Measurements from ENCODE around the gene SELENOI. TPM values are rescaled to one million over a fixed set of nuclear protein-coding genes. Genes with fewer than 3 reads are reported as not detected.
"Not testable (repeated sequence)": the region's sequence is repeated elsewhere in the genome, so short reads cannot be mapped to it uniquely, and the experiment has no call there.

SELENOI gene
- total and polyA plus RNA-seq, 3 experiments from 2014 or later, result 3.2 to 61.9 (median 58.4) TPM

DNA sequence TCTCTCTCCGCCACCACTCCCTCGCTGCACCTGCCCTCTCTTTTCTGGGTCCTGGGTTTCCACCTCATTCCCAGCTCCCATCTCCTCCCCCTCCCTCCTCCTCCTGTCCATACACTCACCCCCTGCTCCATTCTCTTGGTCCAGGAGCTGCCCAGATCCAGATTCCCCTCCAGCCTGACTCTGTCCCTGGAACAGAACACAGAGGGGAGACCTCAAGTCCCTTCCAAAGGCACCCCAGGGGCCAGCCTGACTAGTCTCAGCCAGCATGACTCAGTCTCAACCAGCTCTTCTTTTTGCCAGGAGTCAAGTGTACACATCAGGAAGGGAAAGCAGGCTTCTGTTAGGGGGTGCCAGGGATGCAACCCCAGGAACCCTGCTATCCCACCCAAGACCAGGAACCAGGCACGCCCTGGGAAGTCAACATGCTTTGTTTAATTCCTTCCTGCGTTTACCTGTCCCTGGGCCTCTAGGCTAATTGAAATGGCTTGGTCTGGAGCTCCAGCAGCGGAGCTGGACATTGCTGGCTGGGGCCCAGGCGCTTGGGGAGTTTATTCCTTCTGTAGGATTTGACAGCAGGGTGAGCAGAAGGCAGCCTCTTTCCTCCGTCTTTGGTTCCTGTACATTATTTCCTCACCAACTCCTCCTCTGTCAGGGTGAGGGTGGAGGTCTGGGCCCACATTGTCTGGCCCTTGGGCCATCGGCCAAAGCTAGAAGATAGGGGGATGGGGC lies 28.4 kb upstream of the SELENOI start:
- CTCF ChIA-PET, result no interaction called here
- POLR2A ChIA-PET, result no interaction called here
- no peak for DNase-seq

DNA sequence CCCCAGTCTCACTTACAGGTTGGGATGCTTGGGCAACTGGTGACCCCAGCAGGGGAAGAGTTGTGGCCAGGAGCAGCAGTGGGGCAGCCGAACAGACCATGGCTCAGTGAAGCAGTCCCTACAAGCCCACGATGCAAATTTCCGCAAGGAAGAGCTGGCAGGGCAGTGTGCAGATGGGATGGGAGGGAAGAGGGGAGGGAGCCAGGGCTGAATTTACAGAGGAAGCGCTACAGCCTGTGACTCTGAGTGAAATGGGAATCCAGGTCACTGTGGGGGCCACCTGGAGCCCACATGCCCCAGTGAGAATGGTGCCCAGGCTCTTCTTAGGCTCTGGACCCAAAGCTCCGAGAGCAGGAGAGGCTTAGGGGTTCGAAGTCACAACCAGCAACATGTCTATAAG lies 27.0 kb upstream of the SELENOI start:
- H3K4me3 ChIP-seq (ENCODE audit: low read length), result no peak overlapping the region
- no peaks in the 10 kb centered on the region for H3K27me3 ChIP-seq (ENCODE audit: insufficient read depth, low read length, poor library complexity, severe bottlenecking)
- no peak overlapping the region for H3K27ac ChIP-seq (ENCODE audit: low read depth, low read length)
- no peaks in the 10 kb centered on the region for H3K36me3 Mint-ChIP-seq
- H3K27ac Mint-ChIP-seq, result no peak overlapping the region
- no peak for DNase-seq
- no peaks in the 10 kb centered on the region for H3K27me3 Mint-ChIP-seq
- H3K4me1 ChIP-seq (ENCODE audit: insufficient read depth, low read length), result no peaks in the 10 kb centered on the region
- POLR2A ChIA-PET, result no interaction called here
- no peak overlapping the region for H3K4me3 Mint-ChIP-seq
- no peaks in the 10 kb centered on the region for H3K9me3 ChIP-seq (ENCODE audit: low read length)
- CTCF ChIA-PET, result no interaction called here
- H3K4me1 Mint-ChIP-seq, result peaks cover 0 to 2% (median 0%) of the 10 kb centered on the region in 3 donors
- H3K9me3 Mint-ChIP-seq, result no peaks in the 10 kb centered on the region
- no peaks in the 10 kb centered on the region for H3K36me3 ChIP-seq (ENCODE audit: insufficient read depth, low read length)

More for the DNA sequence above, 28.4 kb upstream of the SELENOI start:
- Mint-ChIP-seq H3K4me1 (peaks cover 0 to 2% (median 0%) of the 10 kb centered on the region in 3 donors), H3K4me3 (no peak overlapping the region), H3K9me3 (no peaks in the 10 kb centered on the region), H3K27me3 (no peaks in the 10 kb centered on the region), H3K27ac (no peak overlapping the region), H3K36me3 (no peaks in the 10 kb centered on the region)
- Histone ChIP-seq H3K4me3 (ENCODE audit: low read length) (no peak overlapping the region), H3K27me3 (ENCODE audit: insufficient read depth, low read length, poor library complexity, severe bottlenecking) (no peaks in the 10 kb centered on the region), H3K27ac (ENCODE audit: low read depth, low read length) (no peak overlapping the region), H3K4me1 (ENCODE audit: insufficient read depth, low read length) (no peaks in the 10 kb centered on the region), H3K36me3 (ENCODE audit: insufficient read depth, low read length) (no peaks in the 10 kb centered on the region), H3K9me3 (ENCODE audit: low read length) (no peaks in the 10 kb centered on the region)

DNA sequence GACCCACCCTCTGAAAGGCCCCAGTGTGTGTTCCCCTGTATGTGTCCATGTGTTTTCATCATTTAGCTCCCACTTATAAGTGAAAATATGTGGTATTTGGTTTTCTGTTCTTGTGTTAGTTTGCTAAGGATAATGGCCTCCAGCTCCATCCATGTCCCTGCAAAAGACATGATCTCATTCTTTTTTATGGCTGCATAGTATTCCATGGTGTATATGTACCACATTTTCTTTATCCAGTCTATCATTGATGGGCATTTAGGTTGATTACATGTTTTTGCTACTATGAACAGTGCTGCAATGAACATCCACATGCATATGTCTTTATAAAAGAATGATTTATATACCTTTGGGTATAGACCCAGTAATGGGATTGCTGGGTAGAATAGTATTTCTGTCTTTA lies 21.5 kb upstream of the SELENOI start:
- H3K9me3 Mint-ChIP-seq; H3K36me3 Mint-ChIP-seq; H3K4me1 ChIP-seq (ENCODE audit: insufficient read depth, low read length); POLR2A ChIA-PET; H3K4me3 Mint-ChIP-seq; H3K36me3 ChIP-seq (ENCODE audit: insufficient read depth, low read length); H3K27me3 Mint-ChIP-seq; H3K4me3 ChIP-seq (ENCODE audit: low read length); DNase-seq; H3K4me1 Mint-ChIP-seq; H3K27ac ChIP-seq (ENCODE audit: low read depth, low read length); H3K27ac Mint-ChIP-seq; H3K27me3 ChIP-seq (ENCODE audit: insufficient read depth, low read length, poor library complexity, severe bottlenecking); H3K9me3 ChIP-seq (ENCODE audit: low read length); CTCF ChIA-PET: not testable (repeated sequence)

- Histone ChIP-seq H3K27ac (ENCODE audit: low read depth, low read length) (no peak overlapping the region), H3K36me3 (ENCODE audit: insufficient read depth, low read length) (no peaks in the 10 kb centered on the region), H3K9me3 (ENCODE audit: low read length) (no peaks in the 10 kb centered on the region), H3K4me1 (ENCODE audit: insufficient read depth, low read length) (no peaks in the 10 kb centered on the region), H3K27me3 (ENCODE audit: insufficient read depth, low read length, poor library complexity, severe bottlenecking) (no peaks in the 10 kb centered on the region), H3K4me3 (ENCODE audit: low read length) (no peak overlapping the region)
- H3K4me1 Mint-ChIP-seq, result peaks cover 3% of the 10 kb centered on the region in 3 donors
- no peak for DNase-seq
- no peak overlapping the region for H3K4me3 Mint-ChIP-seq
- ChIA-PET POLR2A (no interaction called here), CTCF (no interaction called here)
- H3K9me3 Mint-ChIP-seq, result no peaks in the 10 kb centered on the region
- no peak overlapping the region for H3K27ac Mint-ChIP-seq
- H3K27me3 Mint-ChIP-seq, result no peaks in the 10 kb centered on the region
- no peaks in the 10 kb centered on the region for H3K36me3 Mint-ChIP-seq
These were observed 21.0 kb upstream of the SELENOI start for GRCh38 chr2:26324903-26325302.

GRCh38 chr2:26325851-26326250 lies 20.1 kb upstream of the SELENOI start:
- no peaks in the 10 kb centered on the region for H3K9me3 Mint-ChIP-seq
- H3K4me1 Mint-ChIP-seq, result peaks cover 6 to 8% (median 8%) of the 10 kb centered on the region in 3 donors
- H3K27ac ChIP-seq (ENCODE audit: low read depth, low read length), result no peak overlapping the region
- no peaks in the 10 kb centered on the region for H3K36me3 ChIP-seq (ENCODE audit: insufficient read depth, low read length)
- H3K27me3 Mint-ChIP-seq, result no peaks in the 10 kb centered on the region
- no peak for DNase-seq
- H3K4me3 Mint-ChIP-seq, result no peak overlapping the region
- CTCF ChIA-PET, result no interaction called here
- no peak overlapping the region for H3K27ac Mint-ChIP-seq
- POLR2A ChIA-PET, result no interaction called here
- no peaks in the 10 kb centered on the region for H3K9me3 ChIP-seq (ENCODE audit: low read length)
- H3K4me3 ChIP-seq (ENCODE audit: low read length), result no peak overlapping the region
- no peaks in the 10 kb centered on the region for H3K27me3 ChIP-seq (ENCODE audit: insufficient read depth, low read length, poor library complexity, severe bottlenecking)
- H3K36me3 Mint-ChIP-seq, result no peaks in the 10 kb centered on the region
- no peaks in the 10 kb centered on the region for H3K4me1 ChIP-seq (ENCODE audit: insufficient read depth, low read length)

DNA sequence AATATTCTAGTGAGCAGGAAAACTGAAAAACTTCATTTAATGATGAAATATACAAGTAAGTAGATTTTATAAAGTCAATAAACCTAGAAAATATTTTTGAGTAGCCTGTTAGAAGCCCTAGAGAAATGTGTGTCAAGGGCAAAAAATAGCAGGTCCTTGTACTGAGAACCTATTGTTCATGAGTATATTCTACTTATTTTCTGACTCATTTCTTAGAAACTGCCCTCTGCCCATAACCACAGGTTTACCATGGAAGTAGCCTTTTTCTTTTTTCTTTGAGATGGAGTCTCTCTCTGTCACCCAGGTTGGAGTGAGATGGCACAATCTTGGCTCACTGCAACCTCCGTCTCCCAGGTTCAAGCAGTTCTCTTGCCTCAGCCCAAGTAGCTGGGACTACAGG lies 19.4 kb upstream of the SELENOI start:
- Histone ChIP-seq H3K36me3 (ENCODE audit: insufficient read depth, low read length) (no peaks in the 10 kb centered on the region), H3K27ac (ENCODE audit: low read depth, low read length) (no peak overlapping the region), H3K4me1 (ENCODE audit: insufficient read depth, low read length) (no peaks in the 10 kb centered on the region), H3K27me3 (ENCODE audit: insufficient read depth, low read length, poor library complexity, severe bottlenecking) (no peaks in the 10 kb centered on the region), H3K4me3 (ENCODE audit: low read length) (no peak overlapping the region), H3K9me3 (ENCODE audit: low read length) (no peaks in the 10 kb centered on the region)
- CTCF ChIA-PET, result interaction anchor here (1.1 kb wide), 1 partner anchor 238 kb away, joined by 3 read pairs; no protein-coding TSS in a partner anchor
- Mint-ChIP-seq H3K27me3 (no peaks in the 10 kb centered on the region), H3K36me3 (no peaks in the 10 kb centered on the region), H3K4me1 (peaks cover 6 to 8% (median 8%) of the 10 kb centered on the region in 3 donors), H3K27ac (no peak overlapping the region), H3K4me3 (no peak overlapping the region), H3K9me3 (no peaks in the 10 kb centered on the region)
- no peak for DNase-seq
- POLR2A ChIA-PET, result no interaction called here

GRCh38 chr2:26327291-26328272 lies 18.4 kb upstream of the SELENOI start:
- no peaks in the 10 kb centered on the region for H3K4me1 ChIP-seq (ENCODE audit: insufficient read depth, low read length)
- CTCF ChIA-PET, result interaction anchor here (0.8 to 1.1 kb wide), 2 partner anchors 27 to 239 kb away, joined by 3 read pairs; no protein-coding TSS in a partner anchor
- DNase-seq, result no peak
- POLR2A ChIA-PET, result no interaction called here
- H3K4me3 ChIP-seq (ENCODE audit: low read length), result no peak overlapping the region
- H3K9me3 Mint-ChIP-seq, result no peaks in the 10 kb centered on the region
- no peak overlapping the region for H3K4me3 Mint-ChIP-seq
- H3K27ac Mint-ChIP-seq, result no peak overlapping the region
- no peaks in the 10 kb centered on the region for H3K36me3 ChIP-seq (ENCODE audit: insufficient read depth, low read length)
- H3K27me3 ChIP-seq (ENCODE audit: insufficient read depth, low read length, poor library complexity, severe bottlenecking), result no peaks in the 10 kb centered on the region
- H3K27me3 Mint-ChIP-seq, result no peaks in the 10 kb centered on the region
- no peak overlapping the region for H3K27ac ChIP-seq (ENCODE audit: low read depth, low read length)
- peaks cover 6 to 8% (median 8%) of the 10 kb centered on the region in 3 donors for H3K4me1 Mint-ChIP-seq
- no peaks in the 10 kb centered on the region for H3K36me3 Mint-ChIP-seq
- no peaks in the 10 kb centered on the region for H3K9me3 ChIP-seq (ENCODE audit: low read length)

DNA sequence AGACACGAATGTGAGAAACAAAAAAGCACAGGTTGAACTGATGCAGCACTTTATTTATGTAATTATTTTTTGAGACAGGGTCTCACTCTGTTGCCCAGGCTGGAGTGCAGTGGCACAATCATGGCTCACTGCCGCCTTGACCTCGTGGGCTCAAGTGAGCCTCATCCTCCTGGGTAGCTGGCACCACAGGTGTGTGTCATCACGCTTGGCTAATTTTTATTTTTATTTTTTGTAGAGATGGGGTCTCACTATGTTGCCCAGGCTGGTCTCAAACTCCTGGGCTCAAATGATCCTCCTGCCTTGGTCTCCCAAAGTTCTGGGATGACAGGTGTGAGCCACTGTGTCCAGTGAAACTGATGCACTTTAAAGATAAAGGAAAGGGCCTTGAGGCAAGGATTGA lies 16.9 kb upstream of the SELENOI start:
- POLR2A ChIA-PET, DNase-seq: not testable (repeated sequence)
- CTCF ChIA-PET, result interaction anchor here (1.1 kb wide), 1 partner anchor 144 kb away, joined by 3 read pairs; no protein-coding TSS in a partner anchor

More for the DNA sequence above, 16.9 kb upstream of the SELENOI start:
- H3K4me3 Mint-ChIP-seq; H3K36me3 ChIP-seq (ENCODE audit: insufficient read depth, low read length); H3K4me3 ChIP-seq (ENCODE audit: low read length); H3K9me3 ChIP-seq (ENCODE audit: low read length); H3K36me3 Mint-ChIP-seq; H3K4me1 ChIP-seq (ENCODE audit: insufficient read depth, low read length); H3K4me1 Mint-ChIP-seq; H3K27ac Mint-ChIP-seq; H3K27me3 ChIP-seq (ENCODE audit: insufficient read depth, low read length, poor library complexity, severe bottlenecking); H3K27me3 Mint-ChIP-seq; H3K9me3 Mint-ChIP-seq; H3K27ac ChIP-seq (ENCODE audit: low read depth, low read length): not testable (repeated sequence)
